HT1080 (cell line): ENCODE measurements around the gene CEACAM18. TPM values are rescaled to one million over a fixed set of nuclear protein-coding genes. Genes with fewer than 3 reads are reported as not detected.
"Not testable (repeated sequence)": the region's sequence is repeated elsewhere in the genome, so short reads cannot be mapped to it uniquely, and the experiment has no call there.

Source experiments
- DNase-seq: peaks from one replicate; pipeline ENCODE4 v3.0.0-alpha.2; 2015; ENCODE audit warnings: low read depth
- total RNA-seq: library from RNA; depleted of rRNA; stranded (reverse); fragments of >200 nt; shearing (Covaris generic); gene quantifications from 2 replicates; pipeline ENCODE4 v1.2.3, GENCODE V29; 2014

The CEACAM18 gene
- total RNA-seq, 1 experiment from 2014 or later, result not detected

GRCh38 chr19:51460164-51460992, 18.0 kb upstream of the CEACAM18 start:
- DNase-seq, result peak; percentile 45

DNA sequence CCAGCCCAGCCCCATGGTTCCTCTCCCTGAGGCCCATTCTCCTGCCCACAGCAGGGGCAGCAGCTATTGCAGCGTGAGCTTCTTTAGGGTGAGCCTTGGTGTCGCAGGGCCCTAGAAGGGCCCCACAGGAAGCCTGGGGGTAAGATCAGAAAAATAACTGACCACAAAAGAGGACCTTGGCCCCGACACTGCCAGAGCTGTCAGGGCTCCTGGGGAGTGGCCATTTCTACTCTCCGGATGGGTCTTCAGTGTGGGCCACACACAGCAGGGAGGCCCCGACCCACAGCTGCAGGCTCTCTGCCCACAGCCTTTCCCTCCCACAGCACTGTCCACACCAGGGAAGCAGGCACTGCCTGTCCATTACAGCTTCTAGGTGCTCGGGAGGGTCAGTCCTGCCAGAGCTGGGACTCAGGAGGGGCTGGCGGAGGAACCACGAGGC, 16.6 kb upstream of the CEACAM18 start:
- no peak for DNase-seq

GRCh38 chr19:51462276-51462675, 16.1 kb upstream of the CEACAM18 start:
- no peak for DNase-seq

DNA sequence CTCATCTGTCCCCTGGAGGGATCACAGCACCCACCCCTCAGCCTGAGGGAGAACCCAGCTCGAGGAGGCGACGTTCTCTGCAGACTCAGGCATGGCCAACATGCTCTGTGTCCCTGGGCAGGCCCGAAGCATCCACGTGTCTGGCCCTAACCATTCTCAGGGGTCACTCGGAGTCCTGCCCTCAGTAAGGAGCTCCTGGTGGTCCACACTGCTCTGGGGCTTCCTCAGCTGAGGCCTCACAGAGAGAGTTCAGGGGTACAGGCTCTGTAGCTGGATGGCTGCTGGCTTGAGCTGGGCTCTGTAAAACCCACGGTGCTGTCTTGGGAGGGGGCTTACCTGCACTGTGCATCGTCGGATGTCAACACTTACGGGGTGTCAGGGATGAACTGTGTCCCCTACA, 15.7 kb upstream of the CEACAM18 start:
- DNase-seq, result no peak

GRCh38 chr19:51463976-51464581, 14.3 kb upstream of the CEACAM18 start:
- not testable (repeated sequence) for DNase-seq

DNA sequence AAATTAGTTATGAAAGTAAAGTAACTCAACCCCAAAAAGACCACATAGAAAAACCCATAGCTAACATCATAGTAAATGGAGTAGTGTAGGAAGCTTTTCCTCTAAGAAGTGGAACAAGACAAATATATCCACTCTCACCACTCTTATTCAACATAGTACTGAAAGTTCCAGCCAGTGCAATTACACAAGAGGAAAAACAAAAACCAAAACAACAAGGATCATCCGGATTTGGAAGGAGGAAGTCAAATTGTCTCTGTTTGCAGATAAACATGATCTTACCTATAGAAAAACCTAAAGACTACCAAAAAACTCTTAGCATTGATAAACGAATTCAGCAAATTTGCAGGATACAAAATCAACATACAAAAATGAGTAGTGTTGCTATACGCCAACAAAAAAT, 11.6 kb upstream of the CEACAM18 start:
- DNase-seq, result no peak

DNA sequence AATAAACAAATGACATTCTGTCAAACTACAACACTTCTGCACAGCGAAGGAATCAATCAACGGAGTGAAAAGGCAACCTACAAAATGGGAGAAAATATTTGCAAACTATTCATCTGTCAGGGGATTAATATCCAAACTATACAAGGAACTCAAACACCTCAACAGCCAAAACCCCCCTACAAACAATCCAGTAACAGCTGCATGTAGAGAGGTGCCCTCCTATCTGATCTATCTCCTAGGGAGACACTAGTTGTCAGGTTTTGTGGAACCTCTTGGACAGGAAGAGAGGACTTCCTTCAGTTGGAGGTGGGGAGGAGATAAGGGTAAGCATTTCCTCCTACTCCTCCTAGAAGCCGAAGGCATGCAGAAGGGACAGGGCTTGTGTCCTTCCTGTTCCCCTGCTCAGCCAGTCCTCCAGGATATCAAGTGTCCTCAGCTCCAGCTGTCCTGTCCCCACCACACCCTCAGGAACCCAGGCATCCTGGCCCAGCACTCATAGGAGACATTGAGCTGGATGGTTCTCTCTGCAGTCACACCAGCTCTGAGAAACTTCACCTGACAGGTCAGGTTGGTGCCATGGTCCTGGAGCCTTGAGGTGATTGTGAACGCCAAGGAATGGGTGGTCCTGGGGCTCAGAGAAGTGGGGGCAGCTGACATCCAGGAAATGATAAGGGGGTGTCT, 10.3 kb upstream of the CEACAM18 start:
- no peak for DNase-seq

DNA sequence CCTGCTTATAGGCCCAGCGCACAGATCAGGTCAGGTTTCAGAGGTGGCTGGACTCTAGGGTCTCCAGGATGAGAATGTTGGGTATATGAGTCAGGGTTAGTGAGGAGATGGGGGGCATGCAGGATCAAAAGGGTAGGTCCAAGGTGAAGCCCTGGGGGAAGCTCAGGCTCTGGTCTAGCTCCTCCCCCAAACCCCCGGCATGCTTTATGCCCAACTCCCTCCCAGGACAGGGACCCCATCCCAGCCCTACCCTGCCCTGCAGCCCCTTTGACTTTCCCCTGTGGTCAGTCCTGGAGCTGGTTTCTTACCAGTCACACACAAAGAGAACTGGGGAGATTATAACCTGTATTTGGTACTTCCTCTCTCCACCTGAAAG, 9.8 kb upstream of the CEACAM18 start:
- DNase-seq, result no peak

DNA sequence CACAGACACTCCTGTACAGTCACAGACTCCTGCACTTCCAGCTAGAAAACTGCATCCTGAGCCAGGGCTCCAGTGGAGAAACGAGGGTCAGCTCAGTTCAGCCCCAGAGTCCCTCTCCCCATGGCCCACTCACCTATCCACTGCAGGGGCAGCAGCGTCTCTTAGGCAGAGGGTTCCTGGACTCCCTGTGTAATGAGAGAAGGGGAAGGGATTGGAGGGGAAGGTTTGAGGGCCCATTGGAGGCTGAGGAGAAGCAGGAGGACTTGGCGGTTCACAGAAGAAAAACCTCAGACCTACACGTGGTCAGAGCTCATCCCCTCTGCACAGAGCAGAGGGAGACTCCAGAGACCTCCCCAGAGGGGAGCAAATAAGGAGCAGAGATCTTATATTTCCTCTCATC, 9.2 kb upstream of the CEACAM18 start:
- DNase-seq, result no peak

DNA sequence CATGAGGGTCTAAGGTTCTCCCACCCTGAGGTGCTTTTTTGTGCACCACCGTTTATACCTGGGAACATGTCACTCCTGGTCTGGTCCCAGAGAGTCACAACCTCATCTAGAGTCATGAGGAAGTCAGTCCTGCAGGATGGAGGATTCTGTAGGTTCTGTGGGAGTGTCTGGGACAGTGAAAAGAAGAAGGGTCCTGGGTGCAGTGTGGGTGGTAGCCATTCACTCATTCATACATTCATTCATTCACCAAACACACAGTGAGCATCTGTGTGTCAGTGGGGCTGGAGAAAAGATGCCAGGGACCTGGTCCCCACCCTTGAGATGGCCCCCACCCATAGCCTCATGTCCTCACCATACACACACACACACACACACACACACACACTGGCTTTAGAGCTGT, 8.7 kb upstream of the CEACAM18 start:
- no peak for DNase-seq

- DNase-seq, result no peak
Measured at GRCh38 chr19:51470966-51471365, 7.4 kb upstream of the CEACAM18 start.

DNA sequence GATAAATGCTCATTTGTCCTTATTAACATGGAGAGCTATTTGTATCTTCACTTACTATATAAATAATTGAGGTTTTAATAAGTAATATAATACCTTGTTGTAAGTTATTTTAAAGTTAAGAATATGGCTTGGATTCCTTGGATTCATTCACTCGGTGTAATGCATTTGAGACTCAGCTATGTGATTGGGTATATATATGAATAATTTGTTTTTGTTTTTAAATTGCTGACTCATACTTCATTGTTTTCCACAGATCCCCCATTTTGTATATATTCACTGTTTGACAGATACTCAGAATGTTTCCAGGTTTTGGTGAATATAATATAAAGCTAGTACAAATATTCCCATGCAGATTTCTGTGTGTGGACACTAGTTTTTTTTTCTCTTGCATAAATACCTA, 6.8 kb upstream of the CEACAM18 start:
- no peak for DNase-seq

GRCh38 chr19:51472607-51473006, 5.7 kb upstream of the CEACAM18 start:
- no peak for DNase-seq

- DNase-seq, result peak; percentile 56
Measured at GRCh38 chr19:51473009-51473707, 5.2 kb upstream of the CEACAM18 start.

GRCh38 chr19:51476164-51476563, 2.2 kb upstream of the CEACAM18 start:
- no peak for DNase-seq

- no peak for DNase-seq
Measured at GRCh38 chr19:51477344-51477743, 995 bp upstream of the CEACAM18 start.

DNA sequence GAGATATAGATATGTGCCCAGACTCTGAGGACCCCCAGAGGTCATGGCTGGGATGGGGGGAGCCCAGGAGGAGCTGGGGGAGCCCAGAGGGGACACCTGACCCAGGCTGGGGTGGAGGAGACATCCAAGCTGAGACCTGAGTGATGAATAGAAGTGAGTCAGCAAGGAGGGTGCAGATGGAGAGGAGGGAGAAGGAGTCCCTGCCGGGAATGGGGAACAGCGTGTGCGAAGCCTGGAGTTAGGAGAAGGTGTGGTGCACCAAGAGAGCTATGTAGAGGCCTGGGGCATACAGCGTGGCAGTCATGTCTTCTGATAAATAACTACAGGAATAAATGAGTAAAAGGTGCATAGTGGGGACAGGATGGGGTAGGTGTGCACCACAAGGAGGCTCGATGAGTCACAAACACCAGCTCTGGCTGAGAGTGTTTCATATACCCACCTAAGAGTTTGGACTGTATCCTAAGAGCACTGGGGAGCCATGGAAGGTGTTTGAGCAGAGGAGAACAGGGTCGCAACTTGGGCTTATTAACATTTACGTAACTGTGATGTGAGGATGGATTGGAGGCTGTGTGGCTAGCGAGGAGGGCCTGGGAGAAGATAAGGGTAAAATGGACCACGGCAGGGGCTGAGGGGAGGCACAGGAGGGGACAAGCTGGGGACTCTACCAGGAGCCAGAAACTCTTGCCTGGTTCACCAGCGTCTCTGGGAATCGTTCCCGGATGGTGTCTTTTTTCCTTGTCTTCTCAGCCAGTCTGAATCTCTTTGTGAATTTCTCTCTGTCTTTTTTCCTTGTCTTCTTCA, 1.4 kb downstream of the CEACAM18 start:
- DNase-seq, result no peak

DNA sequence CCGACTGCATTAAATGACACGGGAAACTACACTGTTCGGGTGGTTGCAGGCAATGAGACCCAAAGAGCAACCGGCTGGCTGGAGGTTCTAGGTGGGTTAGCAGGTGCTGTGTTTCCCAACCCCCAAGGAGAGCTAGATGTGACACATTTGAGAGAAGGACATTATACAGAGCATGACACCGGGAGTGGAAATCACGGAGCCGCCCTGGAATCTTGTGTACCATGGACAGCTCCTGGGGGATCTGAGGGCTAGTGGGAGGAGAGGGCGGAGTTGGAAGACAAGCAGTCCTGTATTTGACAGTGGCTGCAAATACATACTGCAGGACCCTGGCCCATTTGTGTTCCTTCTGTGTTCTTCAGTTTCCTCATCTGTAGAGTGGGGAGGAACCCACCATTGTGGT, 2.3 kb downstream of the CEACAM18 start:
- DNase-seq, result no peak

- DNase-seq, result no peak
Measured at GRCh38 chr19:51485960-51486660, 7.8 kb downstream of the CEACAM18 start.

GRCh38 chr19:51488491-51488890, 10.2 kb downstream of the CEACAM18 start:
- DNase-seq, result no peak
